HL-60 (cell line): Measurements from ENCODE around the gene ITPA.

Experiments used
- CTCF ChIP-seq: IDR thresholded peaks from one replicate; pipeline ENCODE4 v1.5.1; 2011; ENCODE audit warnings: low read length, control low read depth, inconsistent platforms; ENCODE audit not compliant: insufficient read depth
- GABPA ChIP-seq: IDR thresholded peaks from 2 replicates; pipeline ENCODE4 v1.6.1; 2012; ENCODE audit warnings: low read depth
- POLR2AphosphoS5 ChIP-seq: IDR thresholded peaks from 2 replicates; pipeline ENCODE4 v1.6.1; 2012; ENCODE audit warnings: low read depth
- REST ChIP-seq: IDR thresholded peaks from 2 replicates; pipeline ENCODE4 v1.6.1; 2012; ENCODE audit warnings: low read depth; ENCODE audit not compliant: insufficient replicate concordance

- TF ChIP-seq CTCF = no peak
- no peak for TF ChIP-seq POLR2AphosphoS5
- no peak for TF ChIP-seq REST
- no peak for TF ChIP-seq GABPA
Measured at GRCh38 chr20:3164043-3164762, 45.1 kb upstream of the ITPA start.
